Lower leg skin (tissue), 4 donors: ENCODE measurements around the gene PRAME. TPM values are rescaled to one million over a fixed set of nuclear protein-coding genes. Genes with fewer than 3 reads are reported as not detected.
"Not testable (repeated sequence)": the region's sequence is repeated elsewhere in the genome, so short reads cannot be mapped to it uniquely, and the experiment has no call there.

ENCODE experiments used
- DNase-seq, 2 donors: peaks; one replicate each; pipeline ENCODE4 v3.0.0-alpha.2; 2019; ENCODE audit warnings: low spot score in 2 of 2
- H3K4me3 ChIP-seq: fragments of 200-600 bp; sonication (generic); 2 replicates; pipeline ENCODE4 v1.5.1; 2017; ENCODE audit warnings: mild to moderate bottlenecking, low read depth; ENCODE audit not compliant: poor library complexity, severe bottlenecking
- CTCF ChIP-seq, 3 donors: fragments of 450-650 bp; IDR thresholded peaks; one replicate each; pipeline ENCODE4 v1.5.1; 2016; ENCODE audit warnings: antibody characterized with exemption in 3 of 3, mild to moderate bottlenecking in 3 of 3, moderate library complexity in 2 of 3
- POLR2A ChIP-seq, 2 donors: fragments of 450-650 bp; IDR thresholded peaks; one replicate each; pipeline ENCODE4 v1.6.1; 2016 to 2017; ENCODE audit warnings: antibody characterized with exemption in 2 of 2, mild to moderate bottlenecking in 1 of 2, moderate library complexity in 1 of 2
- WGBS, 2 donors: methylation state at CpG; one replicate each; pipeline ENCODE4 v1.1.5; 2018; 5-methylcytosine and 5-hydroxymethylcytosine counted together
- intact Hi-C: fragments of 100-400 bp; cut with DNase I; formaldehyde crosslinking; loops from one replicate; pipeline ENCODE4 v1.15.0; 2023; ENCODE audit warnings: low total_unique reads
- total RNA-seq, 4 donors: library from RNA; depleted of rRNA; stranded (reverse); fragments of >200 nt; gene quantifications; one replicate each; pipeline ENCODE4 v1.1.0, GENCODE V29; 2016

Gene PRAME
- not detected for total RNA-seq

GRCh38 chr22:22558972-22559603, at the start of gene PRAME:
Gene PRAME (minus strand): TSS chr22:22559265. CDS start chr22:22556832, 2,433 bp downstream.
- no peak for DNase-seq
- no peak for TF ChIP-seq CTCF (IDR thresholded peaks at IDR 0.05)
- no peak for TF ChIP-seq POLR2A (IDR thresholded peaks at IDR 0.05)
- peak within 1 kb of the TSS; percentile 38 for H3K4me3 ChIP-seq
- WGBS, 2 donors = 66 to 68% methylated on average over 30 to 32 of the region's 32 CpGs
- intact Hi-C loops = no loop called here

- DNase-seq, H3K4me3 ChIP-seq, intact Hi-C loops: not testable (repeated sequence)
- WGBS, 2 donors = 86 to 95% methylated on average over 3 of the region's 3 CpGs
Observed at GRCh38 chr22:22608022-22608421, 49.0 kb upstream of the PRAME start.

- intact Hi-C loops = no loop called here
- H3K4me3 ChIP-seq = no peak overlapping the region
- TF ChIP-seq CTCF (IDR thresholded peaks at IDR 0.05) (no peak), POLR2A (IDR thresholded peaks at IDR 0.05) (no peak)
- 70 to 89% methylated on average over 3 of the region's 3 CpGs for WGBS, 2 donors
- no peak for DNase-seq
Observed at GRCh38 chr22:22605074-22605404, 46.0 kb upstream of the PRAME start.

- H3K4me3 ChIP-seq = no peak overlapping the region
- 72 to 75% methylated on average over 3 of the region's 3 CpGs for WGBS, 2 donors
- intact Hi-C loops = no loop called here
- DNase-seq = no peak
- TF ChIP-seq CTCF (IDR thresholded peaks at IDR 0.05) (no peak), POLR2A (IDR thresholded peaks at IDR 0.05) (no peak)
Observed at GRCh38 chr22:22604326-22605073, 45.4 kb upstream of the PRAME start.

DNA sequence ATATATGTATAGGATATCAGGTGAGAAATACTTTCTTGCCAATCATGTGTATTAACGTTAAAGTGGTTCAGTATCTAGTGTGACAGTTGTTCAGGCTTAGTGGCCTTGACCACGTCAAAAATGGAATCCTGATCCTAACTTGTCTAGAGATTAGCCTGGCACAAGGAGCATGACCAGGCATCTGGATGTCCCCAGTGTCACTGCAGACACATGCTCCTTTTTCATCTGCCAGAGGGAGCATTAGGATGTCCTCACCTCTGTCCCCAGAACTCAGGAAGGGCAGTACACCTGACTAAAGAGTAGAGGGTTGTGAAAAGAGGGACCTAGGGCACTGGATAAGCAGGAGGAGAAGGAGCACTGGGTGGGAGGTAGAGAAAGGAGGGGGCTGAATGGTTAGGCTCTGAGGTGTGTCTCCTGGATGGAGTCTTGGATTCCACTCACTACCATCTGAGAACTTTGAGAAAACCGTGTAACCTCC, 44.4 kb upstream of the PRAME start:
- intact Hi-C loops = no loop called here
- H3K4me3 ChIP-seq = no peak overlapping the region
- 84 to 89% methylated on average over 3 of the region's 3 CpGs for WGBS, 2 donors
- DNase-seq = no peak
- no peak for TF ChIP-seq CTCF (IDR thresholded peaks at IDR 0.05)
- no peak for TF ChIP-seq POLR2A (IDR thresholded peaks at IDR 0.05)

DNA sequence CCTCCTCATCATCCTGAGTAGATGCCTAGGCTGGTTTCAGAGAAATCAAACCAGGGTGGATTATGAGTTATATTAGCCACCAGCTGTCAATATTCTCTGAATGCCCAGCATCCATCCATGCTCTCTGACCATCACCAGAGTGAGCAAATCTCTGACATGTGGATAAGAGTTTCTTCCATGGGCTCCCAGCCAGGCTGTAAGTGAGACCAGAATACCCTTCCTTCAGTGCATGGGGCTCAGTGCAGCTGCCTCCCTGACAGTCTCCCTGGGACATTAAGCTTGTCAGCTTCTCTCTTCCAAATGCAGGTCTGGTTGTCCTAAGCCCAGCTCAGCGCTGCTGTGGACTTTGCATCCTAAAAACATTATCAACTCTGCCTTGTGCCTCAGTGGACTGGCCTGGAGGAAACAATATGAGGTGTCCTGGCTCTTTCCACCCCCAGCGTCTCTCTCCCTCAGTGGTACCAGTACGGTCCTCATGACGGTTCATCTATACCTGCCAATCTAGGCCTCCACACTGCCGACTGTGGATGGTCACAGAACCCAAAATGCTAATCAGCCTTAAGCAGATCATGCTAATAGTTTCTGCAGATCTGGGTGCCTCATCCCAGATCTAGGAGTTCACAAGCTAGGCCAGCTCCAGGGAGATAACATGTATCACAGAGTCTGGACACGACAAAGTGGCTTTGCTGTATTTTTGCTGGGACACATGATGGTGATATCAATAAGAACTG, 41.6 kb upstream of the PRAME start:
- intact Hi-C loops = no loop called here
- no peak for DNase-seq
- H3K4me3 ChIP-seq = no peak overlapping the region
- WGBS, 2 donors = 82 to 91% methylated on average over 6 of the region's 6 CpGs
- TF ChIP-seq CTCF (IDR thresholded peaks at IDR 0.05) (no peak), POLR2A (IDR thresholded peaks at IDR 0.05) (no peak)
